GM12891 (cell line): ENCODE data around the gene CFL1.

Source experiments
- POLR2A ChIP-seq: IDR thresholded peaks from 2 replicates; pipeline ENCODE4 v1.6.1; 2011; ENCODE audit warnings: low read depth, low read length, control low read depth
- POLR2AphosphoS5 ChIP-seq: IDR thresholded peaks from 2 replicates; pipeline ENCODE4 v1.6.1; 2011; ENCODE audit warnings: low read depth, low read length, control low read depth
- POU2F2 ChIP-seq: IDR thresholded peaks from 2 replicates; pipeline ENCODE4 v1.6.1; 2011; ENCODE audit warnings: low read depth, mild to moderate bottlenecking, control low read depth, low read length, moderate library complexity
- SPI1 ChIP-seq: IDR thresholded peaks from 2 replicates; pipeline ENCODE4 v1.6.1; 2011; ENCODE audit warnings: low read depth, low read length, control low read depth
- TAF1 ChIP-seq: IDR thresholded peaks from 2 replicates; pipeline ENCODE4 v1.6.1; 2011; ENCODE audit warnings: low read depth, low read length, control low read depth

- TF ChIP-seq POLR2A (no peak), TAF1 (no peak), POU2F2 (no peak), POLR2AphosphoS5 (no peak), SPI1 (no peak)
Observed at GRCh38 chr11:65857500-65857852, 504 bp downstream of the CFL1 start.
